ENCODE measurements around the gene ZNF444. TPM values are rescaled to one million over a fixed set of nuclear protein-coding genes. Genes with fewer than 3 reads are reported as not detected.
"Not testable (repeated sequence)": the region's sequence is repeated elsewhere in the genome, so short reads cannot be mapped to it uniquely, and the experiment has no call there.

The ZNF444 gene
- total RNA-seq, 4 donors from 2014 or later = 16.4 to 38.9 (median 24.9) TPM

DNA sequence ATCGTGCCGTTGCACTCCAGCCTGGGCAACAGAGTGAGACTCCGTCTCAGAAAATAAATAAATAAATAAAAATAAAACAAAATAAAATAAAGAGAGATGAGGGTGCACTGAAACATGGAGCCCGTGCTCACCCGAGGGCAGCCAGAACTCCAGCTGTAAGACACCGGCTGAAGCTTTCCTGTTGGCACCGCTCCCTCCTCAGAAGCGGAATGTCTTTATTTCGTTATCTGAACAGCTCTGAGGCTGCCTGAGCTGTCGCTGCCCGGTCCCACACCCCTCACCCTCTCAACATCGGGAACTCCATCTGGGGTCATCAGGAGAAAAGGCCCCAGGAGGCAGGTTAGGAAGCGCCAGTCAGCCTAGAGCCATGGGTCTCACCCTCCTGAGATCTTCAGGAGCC, 44.4 kb upstream of the ZNF444 start:
- intact Hi-C loops (cut with DNase I; ENCODE audit: low total_unique reads) = no loop called here
- peaks cover 0 to under 1% of the 10 kb centered on the region in 2 donors for H3K4me1 ChIP-seq
- H3K9me3 ChIP-seq = no peaks in the 10 kb centered on the region
- in situ Hi-C loops (cut with MboI; ENCODE audit: low sequenced_read_pairs in 4 of 4) = no loop called here
- no peak overlapping the region for H3K27ac ChIP-seq
- TF ChIP-seq POLR2A (IDR thresholded peaks at IDR 0.05) = no peak
- TF ChIP-seq, protein P1, sequence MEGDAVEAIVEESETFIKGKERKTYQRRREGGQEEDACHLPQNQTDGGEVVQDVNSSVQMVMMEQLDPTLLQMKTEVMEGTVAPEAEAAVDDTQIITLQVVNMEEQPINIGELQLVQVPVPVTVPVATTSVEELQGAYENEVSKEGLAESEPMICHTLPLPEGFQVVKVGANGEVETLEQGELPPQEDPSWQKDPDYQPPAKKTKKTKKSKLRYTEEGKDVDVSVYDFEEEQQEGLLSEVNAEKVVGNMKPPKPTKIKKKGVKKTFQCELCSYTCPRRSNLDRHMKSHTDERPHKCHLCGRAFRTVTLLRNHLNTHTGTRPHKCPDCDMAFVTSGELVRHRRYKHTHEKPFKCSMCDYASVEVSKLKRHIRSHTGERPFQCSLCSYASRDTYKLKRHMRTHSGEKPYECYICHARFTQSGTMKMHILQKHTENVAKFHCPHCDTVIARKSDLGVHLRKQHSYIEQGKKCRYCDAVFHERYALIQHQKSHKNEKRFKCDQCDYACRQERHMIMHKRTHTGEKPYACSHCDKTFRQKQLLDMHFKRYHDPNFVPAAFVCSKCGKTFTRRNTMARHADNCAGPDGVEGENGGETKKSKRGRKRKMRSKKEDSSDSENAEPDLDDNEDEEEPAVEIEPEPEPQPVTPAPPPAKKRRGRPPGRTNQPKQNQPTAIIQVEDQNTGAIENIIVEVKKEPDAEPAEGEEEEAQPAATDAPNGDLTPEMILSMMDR (IDR thresholded peaks at IDR 0.05 in 4 of 5, conservative IDR thresholded peaks at IDR 0.05 in 1 of 5) = no peak
- ATAC-seq = no peak
- peaks cover 0 to 7% of the 10 kb centered on the region in 2 donors for H3K36me3 ChIP-seq
- no peaks in the 10 kb centered on the region for H3K27me3 ChIP-seq
- DNase-seq = no peak
- H3K4me3 ChIP-seq = no peak overlapping the region

DNA sequence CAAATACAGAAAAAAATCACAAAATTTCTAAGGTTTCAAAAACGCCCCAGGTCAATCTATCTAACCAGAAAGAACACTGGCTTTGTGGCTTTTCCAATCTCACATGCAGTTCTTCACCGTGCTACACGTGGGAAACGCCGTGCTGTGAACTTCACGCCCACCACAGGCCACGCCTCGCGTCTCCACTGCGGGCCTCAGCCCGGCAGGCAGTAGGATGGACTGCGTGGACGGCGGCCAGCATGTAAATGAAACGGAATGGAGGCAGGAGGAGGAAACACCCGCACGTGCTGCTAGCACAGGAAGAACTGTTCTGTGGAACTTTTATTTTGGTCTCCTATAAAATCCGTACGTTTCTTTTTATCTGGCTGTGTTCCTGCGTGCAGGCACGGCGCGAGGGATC, 43.8 kb upstream of the ZNF444 start:
- no peak for TF ChIP-seq POLR2A (IDR thresholded peaks at IDR 0.05)
- TF ChIP-seq, protein P1 (IDR thresholded peaks at IDR 0.05 in 4 of 5, conservative IDR thresholded peaks at IDR 0.05 in 1 of 5) = no peak
- ATAC-seq (no peak), DNase-seq (no peak)
- no peaks in the 10 kb centered on the region for H3K9me3 ChIP-seq
- intact Hi-C loops (cut with DNase I; ENCODE audit: low total_unique reads) = no loop called here
- H3K36me3 ChIP-seq = peaks cover 0 to 7% of the 10 kb centered on the region in 2 donors
- in situ Hi-C loops (cut with MboI; ENCODE audit: low sequenced_read_pairs in 4 of 4) = no loop called here
- H3K4me1 ChIP-seq = no peaks in the 10 kb centered on the region
- no peak overlapping the region for H3K27ac ChIP-seq
- H3K27me3 ChIP-seq = no peaks in the 10 kb centered on the region
- H3K4me3 ChIP-seq = no peak overlapping the region

DNA sequence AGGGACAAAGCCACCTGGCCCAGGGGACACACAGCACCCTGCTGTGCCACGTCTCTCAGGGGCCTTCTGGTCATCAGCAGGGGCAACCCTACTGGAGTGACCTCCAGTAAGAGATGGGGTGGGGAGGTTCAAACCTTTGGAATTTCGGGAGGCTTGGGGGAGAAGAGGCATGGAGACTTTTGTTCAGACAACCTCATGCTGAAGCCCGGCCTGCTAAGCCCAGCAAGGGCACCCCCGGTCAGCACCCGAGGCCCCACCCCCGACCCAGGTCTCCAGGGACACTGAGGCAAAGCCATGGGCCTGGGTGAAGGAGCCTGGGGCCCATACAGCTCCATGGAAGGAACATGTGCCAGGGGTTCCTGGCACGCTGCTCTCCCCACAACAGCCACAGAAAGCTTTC, 43.3 kb upstream of the ZNF444 start:
- ATAC-seq (no peak), DNase-seq (no peak)
- Histone ChIP-seq H3K27ac (no peak overlapping the region), H3K4me3 (no peak overlapping the region), H3K27me3 (no peaks in the 10 kb centered on the region), H3K36me3 (peaks cover 0 to 7% of the 10 kb centered on the region in 2 donors), H3K9me3 (no peaks in the 10 kb centered on the region), H3K4me1 (no peaks in the 10 kb centered on the region)
- TF ChIP-seq, protein P1 (IDR thresholded peaks at IDR 0.05 in 4 of 5, conservative IDR thresholded peaks at IDR 0.05 in 1 of 5) = no peak
- no peak for TF ChIP-seq POLR2A (IDR thresholded peaks at IDR 0.05)
- in situ Hi-C loops (cut with MboI; ENCODE audit: low sequenced_read_pairs in 4 of 4) = no loop called here
- intact Hi-C loops (cut with DNase I; ENCODE audit: low total_unique reads) = no loop called here

DNA sequence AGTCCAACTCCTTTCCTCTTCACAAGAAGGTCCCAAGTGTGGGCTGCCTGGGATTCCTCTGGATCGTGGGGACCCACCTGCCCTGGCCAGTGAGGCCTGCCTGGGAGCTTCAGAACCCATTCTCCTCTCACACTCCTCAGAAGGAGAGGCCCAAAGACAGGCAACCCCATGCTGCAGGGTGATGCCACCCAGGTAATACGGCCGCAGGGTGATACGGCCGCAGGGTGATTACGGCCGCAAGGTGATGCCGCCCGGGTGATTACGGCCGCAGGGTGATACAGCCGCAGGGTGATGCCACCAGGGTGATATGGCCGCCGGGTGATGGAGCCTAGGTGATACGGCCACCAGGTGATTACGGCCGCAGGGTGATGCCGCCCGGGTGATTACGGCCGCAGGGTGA, 42.9 kb upstream of the ZNF444 start:
- H3K9me3 ChIP-seq; in situ Hi-C loops (cut with MboI; ENCODE audit: low sequenced_read_pairs in 4 of 4); H3K36me3 ChIP-seq; ATAC-seq; DNase-seq; intact Hi-C loops (cut with DNase I; ENCODE audit: low total_unique reads); H3K4me3 ChIP-seq; H3K4me1 ChIP-seq; H3K27ac ChIP-seq; H3K27me3 ChIP-seq: not testable (repeated sequence)

DNA sequence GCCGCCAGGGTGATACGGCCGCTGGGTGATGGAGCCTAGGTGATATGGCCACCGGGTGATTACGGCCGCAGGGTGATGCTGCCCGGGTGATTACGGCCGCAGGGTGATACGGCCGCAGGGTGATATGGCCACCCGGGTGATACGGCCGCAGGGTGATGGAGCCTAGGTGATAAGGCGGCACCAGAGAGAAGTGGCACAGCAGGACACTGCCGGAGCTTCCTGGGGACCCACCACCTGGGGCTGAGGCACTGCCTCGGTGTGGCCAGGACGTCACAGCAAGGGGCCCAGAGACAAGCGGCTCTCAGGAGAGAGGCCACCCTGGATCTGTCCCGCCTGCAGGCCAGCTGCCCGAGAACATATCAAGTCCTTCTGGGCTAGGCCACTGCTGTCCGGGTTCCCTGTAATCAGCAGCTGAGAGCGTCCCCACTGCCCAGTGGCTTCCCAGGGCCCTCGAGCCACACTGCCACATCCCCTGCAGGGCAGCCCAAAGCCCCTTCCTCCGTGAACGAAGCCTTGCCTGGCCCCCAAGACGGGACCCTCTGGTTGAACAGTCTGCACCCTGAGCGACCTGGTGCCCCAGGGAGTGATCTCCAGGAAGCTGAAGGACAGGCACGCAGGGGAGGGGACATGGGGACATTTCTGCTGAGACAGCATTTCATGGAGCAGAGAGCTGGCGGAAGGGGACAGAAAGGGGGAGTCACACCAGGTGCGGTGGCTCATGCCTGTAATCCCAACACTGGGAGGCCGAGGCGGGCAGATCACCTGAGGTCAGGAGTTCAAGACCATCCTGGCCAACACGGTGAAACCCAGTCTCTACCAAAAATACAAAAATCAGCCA, 42.1 kb upstream of the ZNF444 start:
- no peaks in the 10 kb centered on the region for H3K4me1 ChIP-seq
- no peak overlapping the region for H3K4me3 ChIP-seq
- TF ChIP-seq POLR2A (IDR thresholded peaks at IDR 0.05) = no peak
- TF ChIP-seq, protein P1 (IDR thresholded peaks at IDR 0.05 in 4 of 5, conservative IDR thresholded peaks at IDR 0.05 in 1 of 5) = no peak
- H3K27me3 ChIP-seq = no peaks in the 10 kb centered on the region
- in situ Hi-C loops (cut with MboI; ENCODE audit: low sequenced_read_pairs in 4 of 4) = no loop called here
- no peaks in the 10 kb centered on the region for H3K9me3 ChIP-seq
- DNase-seq = no peak
- ATAC-seq = no peak
- intact Hi-C loops (cut with DNase I; ENCODE audit: low total_unique reads) = no loop called here
- no peak overlapping the region for H3K27ac ChIP-seq
- H3K36me3 ChIP-seq = peaks cover 0 to 7% of the 10 kb centered on the region in 2 donors

Measured in gastrocnemius medialis (tissue), 4 donors.